ENCODE data around the gene TSFM. TPM values are rescaled to one million over a fixed set of nuclear protein-coding genes. Genes with fewer than 3 reads are reported as not detected.

TSFM gene
- total and polyA plus RNA-seq, 7 donors, result 8.0 to 49.3 (median 29.6) TPM

DNA sequence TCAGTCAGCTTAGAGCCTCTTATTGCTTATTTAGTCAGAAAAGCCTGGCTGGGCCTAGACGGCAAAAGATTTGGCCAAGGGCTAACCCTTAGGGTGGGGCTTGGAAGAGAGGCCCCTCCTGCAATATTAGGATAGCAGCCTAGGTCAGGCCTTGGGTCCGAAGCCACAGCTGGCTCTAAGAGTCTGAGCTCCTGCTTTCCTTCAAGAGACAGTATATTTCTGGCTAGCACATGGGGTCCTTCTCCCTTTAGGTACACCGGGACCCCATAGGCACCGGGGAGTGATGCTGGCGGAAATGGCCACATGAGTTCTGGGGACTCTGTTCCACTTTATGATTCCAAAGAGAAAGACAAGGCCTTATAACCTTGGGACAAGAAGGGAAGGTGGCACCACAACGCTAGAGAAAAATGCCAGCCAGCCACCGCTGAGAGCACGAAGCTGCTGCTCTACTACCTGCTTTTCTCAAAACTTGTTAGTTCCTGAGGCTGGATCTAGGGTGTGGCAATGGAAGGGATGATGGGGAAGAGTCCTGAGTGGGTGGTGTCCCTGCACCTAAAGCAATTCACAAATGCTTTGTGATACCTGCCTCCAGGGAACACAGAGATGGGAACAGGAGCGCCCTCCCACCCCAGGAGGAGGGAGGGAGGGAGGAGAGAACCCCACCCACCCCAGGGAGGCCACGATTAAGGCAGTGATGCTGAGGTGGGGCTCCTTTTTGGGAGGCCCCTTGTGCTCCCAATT lies 39.1 kb downstream of the TSFM start:
- WGBS, 2 donors, result 86 to 87% methylated on average over 10 of the region's 10 CpGs
- H3K9me3 ChIP-seq, result no peaks in the 10 kb centered on the region
- no peak overlapping the region for H3K4me3 ChIP-seq
- peaks cover 47 to 77% (median 62%) of the 10 kb centered on the region in 4 donors for H3K36me3 ChIP-seq
- TF ChIP-seq CTCF (IDR thresholded peaks at IDR 0.05), result no peak
- TF ChIP-seq EP300 (IDR thresholded peaks at IDR 0.05), result no peak
- TF ChIP-seq POLR2AphosphoS5 (IDR thresholded peaks at IDR 0.05), result no peak
- TF ChIP-seq POLR2A (IDR thresholded peaks at IDR 0.05), result no peak
- DNase-seq, result no peak
- peaks cover 5 to 48% (median 30%) of the 10 kb centered on the region in 4 donors for H3K4me1 ChIP-seq
- intact Hi-C loops (cut with DNase I), result no loop called here
- H3K27ac ChIP-seq, result peak overlapping the region in 3 of 4 donors; percentile 3 to 69 (median 35)
- H3K27me3 ChIP-seq, result no peaks in the 10 kb centered on the region

DNA sequence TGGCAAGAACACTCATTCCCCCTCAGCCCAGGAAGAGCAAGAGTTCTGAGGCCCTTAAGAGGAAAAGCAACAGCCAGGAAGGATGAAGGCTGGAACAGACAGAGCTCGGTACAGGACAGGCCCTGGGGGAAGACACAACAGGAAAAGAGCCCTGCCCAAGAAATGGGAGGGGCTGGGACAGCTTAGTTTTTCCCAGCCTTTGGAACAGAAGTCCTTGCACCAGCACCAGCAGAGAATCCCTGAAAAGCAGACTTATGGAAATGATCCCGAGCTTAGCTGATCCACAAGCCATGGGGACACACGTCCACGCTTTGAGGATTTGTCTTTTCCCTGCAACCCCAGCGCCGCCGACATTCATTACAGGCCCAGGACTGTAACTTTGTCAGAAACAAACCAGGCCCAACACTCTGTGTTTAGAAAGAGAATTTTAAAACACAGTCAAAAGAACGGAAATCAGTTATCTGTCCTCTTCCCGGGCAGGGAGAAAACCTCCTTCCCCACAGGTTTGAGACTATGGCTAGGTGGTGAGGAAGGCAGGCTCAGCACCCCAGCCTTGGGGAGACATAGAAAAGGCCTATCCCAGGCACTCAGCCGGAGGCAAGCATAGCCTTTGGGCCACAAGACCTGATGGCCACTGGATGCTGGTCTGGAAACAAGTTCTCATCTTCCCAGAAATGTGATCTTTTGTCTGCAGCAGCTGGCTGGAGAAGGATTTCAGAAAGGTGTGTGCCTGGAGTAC lies 40.0 kb downstream of the TSFM start:
- intact Hi-C loops (cut with DNase I), result no loop called here
- Histone ChIP-seq H3K27ac (peak overlapping the region in 3 of 4 donors; percentile 3 to 69 (median 33)), H3K9me3 (no peaks in the 10 kb centered on the region), H3K36me3 (peaks cover 56 to 86% (median 71%) of the 10 kb centered on the region in 4 donors), H3K4me1 (peaks cover 0 to 39% (median 23%) of the 10 kb centered on the region in 4 donors), H3K4me3 (no peak overlapping the region), H3K27me3 (no peaks in the 10 kb centered on the region)
- no peak for DNase-seq
- no peak for TF ChIP-seq CTCF (IDR thresholded peaks at IDR 0.05)
- no peak for TF ChIP-seq EP300 (IDR thresholded peaks at IDR 0.05)
- TF ChIP-seq POLR2A (IDR thresholded peaks at IDR 0.05), result no peak
- TF ChIP-seq POLR2AphosphoS5 (IDR thresholded peaks at IDR 0.05), result no peak
- WGBS, 2 donors, result 87 to 88% methylated on average over 10 of the region's 10 CpGs

- intact Hi-C loops (cut with DNase I), result no loop called here
- WGBS, 2 donors, result 82 to 87% methylated on average over 17 of the region's 17 CpGs
- DNase-seq, result no peak
- H3K27ac ChIP-seq, result peak overlapping the region in 3 of 4 donors; percentile 3 to 33 (median 25)
- H3K4me1 ChIP-seq, result peaks cover 0 to 39% (median 18%) of the 10 kb centered on the region in 4 donors
- H3K9me3 ChIP-seq, result no peaks in the 10 kb centered on the region
- H3K4me3 ChIP-seq, result no peak overlapping the region
- TF ChIP-seq CTCF (IDR thresholded peaks at IDR 0.05) (no peak), POLR2AphosphoS5 (IDR thresholded peaks at IDR 0.05) (peak in 1 of 4 donors; percentile 5), EP300 (IDR thresholded peaks at IDR 0.05) (no peak)
- no peaks in the 10 kb centered on the region for H3K27me3 ChIP-seq
- H3K36me3 ChIP-seq, result peaks cover 61 to 94% (median 79%) of the 10 kb centered on the region in 4 donors
Observed at GRCh38 chr12:57823131-57823907, 40.7 kb downstream of the TSFM start.

GRCh38 chr12:57823908-57824640 lies 41.5 kb downstream of the TSFM start:
- peaks cover 61 to 100% (median 86%) of the 10 kb centered on the region in 4 donors for H3K36me3 ChIP-seq
- no peak overlapping the region for H3K4me3 ChIP-seq
- intact Hi-C loops (cut with DNase I), result no loop called here
- peaks cover 0 to 39% (median 19%) of the 10 kb centered on the region in 4 donors for H3K4me1 ChIP-seq
- no peaks in the 10 kb centered on the region for H3K27me3 ChIP-seq
- TF ChIP-seq EP300 (IDR thresholded peaks at IDR 0.05) (no peak), CTCF (IDR thresholded peaks at IDR 0.05) (no peak), POLR2AphosphoS5 (IDR thresholded peaks at IDR 0.05) (no peak), POLR2A (IDR thresholded peaks at IDR 0.05) (no peak)
- peak overlapping the region in 2 of 4 donors; percentile 15 to 33 for H3K27ac ChIP-seq
- 91 to 94% methylated on average over 18 of the region's 18 CpGs for WGBS, 2 donors
- DNase-seq, result no peak
- no peaks in the 10 kb centered on the region for H3K9me3 ChIP-seq

All from sigmoid colon (tissue), 7 donors.